Activated naive CD8-positive, alpha-beta T cell (primary cell): Measurements from ENCODE around the gene EPHA5.

Experiments
- H3K27ac Mint-ChIP-seq: one replicate; pipeline ENCODE4 v1.8.0; 2021; ENCODE audit warnings: mixed read lengths
- H3K27me3 Mint-ChIP-seq: one replicate; pipeline ENCODE4 v1.8.0; 2021; ENCODE audit warnings: mixed read lengths
- H3K36me3 Mint-ChIP-seq: one replicate; pipeline ENCODE4 v1.8.0; 2021; ENCODE audit warnings: mixed read lengths
- H3K4me1 Mint-ChIP-seq: one replicate; pipeline ENCODE4 v1.8.0; 2021; ENCODE audit warnings: low read depth, mixed read lengths
- H3K4me3 Mint-ChIP-seq: one replicate; pipeline ENCODE4 v1.8.0; 2021; ENCODE audit warnings: mild to moderate bottlenecking, mixed read lengths
- H3K9me3 Mint-ChIP-seq: one replicate; pipeline ENCODE4 v1.8.0; 2021; ENCODE audit warnings: low read depth, mixed read lengths

EPHA5 gene

DNA sequence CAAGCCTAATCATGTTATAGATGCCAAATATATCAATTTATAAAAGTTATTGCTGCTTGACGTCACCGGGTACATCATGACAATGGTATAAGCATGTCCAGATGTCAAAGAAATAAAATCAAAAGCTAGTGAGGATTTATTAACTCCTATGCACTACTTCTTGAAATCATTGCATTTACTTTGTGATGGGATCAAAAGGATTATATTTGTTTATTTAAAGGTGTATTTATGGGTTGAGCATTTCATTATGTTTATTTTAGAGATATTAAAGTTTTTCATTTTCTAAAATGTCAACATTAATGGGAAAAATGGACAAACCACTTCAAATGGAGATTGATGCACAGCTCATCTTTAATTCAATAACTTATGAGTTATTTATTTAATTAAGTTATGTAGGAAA is 277.8 kb downstream of the EPHA5 start:
- Mint-ChIP-seq H3K27me3 (no peaks in the 10 kb centered on the region), H3K4me3 (no peak overlapping the region), H3K27ac (no peak overlapping the region), H3K9me3 (peaks cover 14% of the 10 kb centered on the region), H3K4me1 (no peaks in the 10 kb centered on the region), H3K36me3 (no peaks in the 10 kb centered on the region)

GRCh38 chr4:65391814-65392213 is 278.5 kb downstream of the EPHA5 start:
- Mint-ChIP-seq H3K27me3 (no peaks in the 10 kb centered on the region), H3K9me3 (peaks cover 11% of the 10 kb centered on the region), H3K36me3 (no peaks in the 10 kb centered on the region), H3K27ac (no peak overlapping the region), H3K4me1 (no peaks in the 10 kb centered on the region), H3K4me3 (no peak overlapping the region)

DNA sequence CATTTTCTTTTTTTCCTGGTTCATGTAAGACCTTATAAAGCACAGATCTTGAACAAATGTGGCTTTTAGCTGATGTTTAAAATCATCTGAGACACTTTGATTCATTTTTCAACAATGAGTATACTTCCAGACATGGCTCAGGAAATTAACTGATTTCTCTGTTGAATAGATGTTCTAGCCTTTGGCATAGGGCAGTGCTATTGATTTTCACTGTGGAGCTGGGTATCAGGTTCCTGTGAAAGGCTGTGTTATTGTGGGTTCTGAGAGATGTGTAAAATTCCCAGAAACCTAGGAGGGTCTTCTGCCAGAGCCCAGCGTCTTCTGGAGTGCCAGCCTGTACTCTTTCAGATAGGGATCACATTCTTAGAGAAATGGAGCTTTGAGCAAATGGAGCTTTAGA is 278.9 kb downstream of the EPHA5 start:
- Mint-ChIP-seq H3K4me3 (no peak overlapping the region), H3K27me3 (no peaks in the 10 kb centered on the region), H3K9me3 (peaks cover 8% of the 10 kb centered on the region)

DNA sequence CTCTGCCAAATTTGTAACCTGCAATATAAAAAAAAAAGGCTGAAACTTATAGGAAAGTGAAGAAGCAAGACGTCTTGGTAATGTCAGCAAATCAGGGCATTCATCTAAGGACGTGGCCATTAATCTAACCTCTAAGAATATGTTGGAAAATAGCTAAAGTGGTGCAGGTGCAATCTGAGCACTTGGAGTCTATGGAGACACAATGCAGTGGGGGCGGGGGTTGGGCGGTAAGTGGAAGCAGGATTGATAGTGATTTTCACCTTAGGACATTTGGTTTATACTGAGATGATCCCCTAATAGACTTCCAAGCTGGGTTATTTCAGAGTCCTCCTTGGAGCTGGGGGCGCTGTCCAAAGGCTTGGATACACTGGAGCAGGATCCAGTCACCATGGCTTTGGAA is 283.4 kb downstream of the EPHA5 start:
- H3K36me3 Mint-ChIP-seq, result no peaks in the 10 kb centered on the region
- H3K27ac Mint-ChIP-seq, result no peak overlapping the region
- H3K9me3 Mint-ChIP-seq, result no peaks in the 10 kb centered on the region
- no peaks in the 10 kb centered on the region for H3K4me1 Mint-ChIP-seq
- no peak overlapping the region for H3K4me3 Mint-ChIP-seq
- H3K27me3 Mint-ChIP-seq, result no peaks in the 10 kb centered on the region

More for the DNA sequence above, 278.9 kb downstream of the EPHA5 start:
- Mint-ChIP-seq H3K36me3 (no peaks in the 10 kb centered on the region), H3K4me1 (no peaks in the 10 kb centered on the region), H3K27ac (no peak overlapping the region)

DNA sequence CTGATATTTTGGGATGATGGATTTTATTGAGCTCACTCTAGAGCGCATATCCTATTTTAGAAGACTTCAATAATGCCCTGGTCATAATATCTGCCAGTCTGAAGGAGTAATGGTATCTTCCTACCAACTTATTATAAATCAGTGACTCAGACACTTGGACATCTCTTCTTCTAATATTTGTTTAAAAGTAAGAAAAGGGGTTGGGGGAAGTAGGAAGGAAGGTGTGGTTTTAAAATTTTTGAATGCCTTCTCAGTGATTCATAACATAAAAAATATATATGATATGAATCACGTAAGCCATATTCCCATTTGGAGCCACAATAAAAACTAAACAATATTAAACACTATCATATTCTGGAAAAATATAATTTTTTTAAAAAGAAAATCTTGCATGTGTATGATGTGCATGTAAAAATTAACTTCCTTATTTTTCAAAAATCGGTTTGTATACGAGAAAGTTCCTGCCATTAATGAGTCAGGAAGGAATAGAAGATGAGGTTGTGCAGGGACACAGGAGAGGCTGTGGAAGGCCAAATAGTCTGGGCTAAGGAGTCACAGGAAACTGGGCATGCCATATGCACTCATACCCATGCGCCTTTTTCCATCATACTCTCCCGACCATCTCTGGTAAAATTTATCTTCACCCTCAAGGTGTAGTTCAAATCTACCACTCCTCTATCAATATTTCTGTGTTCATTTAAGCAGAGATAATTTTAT is 286.5 kb downstream of the EPHA5 start:
- Mint-ChIP-seq H3K4me1 (no peaks in the 10 kb centered on the region), H3K27ac (no peak overlapping the region), H3K36me3 (no peaks in the 10 kb centered on the region), H3K27me3 (no peaks in the 10 kb centered on the region), H3K9me3 (peaks cover 3% of the 10 kb centered on the region), H3K4me3 (no peak overlapping the region)

DNA sequence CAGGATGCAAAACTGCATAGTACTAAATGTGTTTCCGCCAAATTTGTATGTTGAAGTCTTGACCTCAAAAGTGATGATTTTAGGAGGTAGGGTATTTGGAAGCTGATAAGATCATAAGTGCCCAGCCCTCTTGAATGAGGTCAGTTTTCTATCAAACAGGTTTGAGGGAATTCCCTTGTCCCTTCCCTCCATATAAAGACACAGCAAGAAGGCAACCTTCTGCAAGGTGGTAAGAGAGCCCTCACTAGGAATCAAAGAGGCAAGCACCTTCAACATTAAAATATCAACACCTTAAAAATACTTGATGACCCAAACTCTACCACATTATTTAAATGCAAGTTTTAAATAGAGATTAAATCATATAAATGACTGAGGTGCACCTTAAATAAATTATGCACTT is 288.6 kb downstream of the EPHA5 start:
- H3K4me3 Mint-ChIP-seq, result no peak overlapping the region
- no peaks in the 10 kb centered on the region for H3K27me3 Mint-ChIP-seq
- peaks cover 8% of the 10 kb centered on the region for H3K9me3 Mint-ChIP-seq
- no peaks in the 10 kb centered on the region for H3K36me3 Mint-ChIP-seq
- no peaks in the 10 kb centered on the region for H3K4me1 Mint-ChIP-seq
- H3K27ac Mint-ChIP-seq, result no peak overlapping the region

DNA sequence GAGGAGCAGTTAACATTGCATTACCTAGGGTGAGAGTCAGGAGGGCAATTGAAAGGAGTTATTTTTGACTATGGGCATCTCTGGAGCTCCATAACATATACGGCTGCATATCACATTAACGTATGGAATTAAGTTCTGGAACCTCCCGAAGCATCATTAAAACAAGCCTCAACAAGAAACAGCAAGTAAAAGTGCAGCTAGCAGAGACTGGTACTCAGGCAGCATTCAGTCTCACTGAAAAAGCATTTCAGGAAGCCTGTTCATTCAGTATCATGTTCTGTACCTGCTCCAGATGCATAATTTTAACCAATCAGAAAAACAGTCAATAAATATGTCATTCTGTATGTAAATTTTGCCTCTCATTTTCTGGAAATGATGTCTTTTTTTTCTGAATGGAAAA is 299.6 kb downstream of the EPHA5 start:
- Mint-ChIP-seq H3K9me3 (peaks cover 13% of the 10 kb centered on the region), H3K36me3 (no peaks in the 10 kb centered on the region), H3K27me3 (no peaks in the 10 kb centered on the region), H3K27ac (no peak overlapping the region), H3K4me1 (no peaks in the 10 kb centered on the region), H3K4me3 (no peak overlapping the region)

- H3K4me3 Mint-ChIP-seq, result no peak overlapping the region
- no peaks in the 10 kb centered on the region for H3K36me3 Mint-ChIP-seq
- H3K27ac Mint-ChIP-seq, result no peak overlapping the region
- H3K27me3 Mint-ChIP-seq, result no peaks in the 10 kb centered on the region
- H3K9me3 Mint-ChIP-seq, result peaks cover 17% of the 10 kb centered on the region
- no peaks in the 10 kb centered on the region for H3K4me1 Mint-ChIP-seq
Observed at GRCh38 chr4:65367306-65367705, 303.0 kb downstream of the EPHA5 start.

GRCh38 chr4:65358914-65359313 is 311.4 kb downstream of the EPHA5 start:
- Mint-ChIP-seq H3K36me3 (no peaks in the 10 kb centered on the region), H3K4me3 (no peak overlapping the region), H3K4me1 (no peaks in the 10 kb centered on the region), H3K27ac (no peak overlapping the region), H3K9me3 (no peaks in the 10 kb centered on the region), H3K27me3 (no peaks in the 10 kb centered on the region)

GRCh38 chr4:65353098-65353497 is 317.2 kb downstream of the EPHA5 start:
- Mint-ChIP-seq H3K36me3 (no peaks in the 10 kb centered on the region), H3K9me3 (no peaks in the 10 kb centered on the region), H3K4me3 (no peak overlapping the region), H3K4me1 (no peaks in the 10 kb centered on the region), H3K27me3 (no peaks in the 10 kb centered on the region), H3K27ac (no peak overlapping the region)

DNA sequence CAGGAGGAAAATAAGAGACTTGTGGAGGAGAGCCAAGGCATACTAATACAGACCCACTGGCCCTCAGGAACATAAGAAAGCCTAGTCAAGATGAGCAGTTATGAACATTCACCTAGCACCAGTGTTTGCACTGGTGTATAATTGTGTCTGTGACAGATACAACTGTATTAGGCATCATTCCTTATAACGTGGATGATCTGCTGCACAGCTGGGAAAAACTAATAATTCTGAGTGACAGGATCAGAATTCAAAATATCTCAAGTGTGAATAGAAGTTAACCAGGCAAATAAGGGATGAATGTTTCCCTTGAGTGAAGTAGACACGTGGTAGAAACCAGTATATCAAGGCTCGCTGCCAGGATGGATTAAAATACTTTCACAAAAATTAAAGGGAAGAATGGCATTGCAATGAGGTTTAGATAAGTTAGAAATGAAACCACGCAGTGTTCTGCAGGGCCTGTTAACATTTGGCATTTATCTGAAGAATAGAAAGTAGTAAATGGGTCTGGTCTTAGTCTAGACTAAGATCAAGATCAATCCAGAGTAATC is 325.9 kb downstream of the EPHA5 start:
- H3K27ac Mint-ChIP-seq, result no peak overlapping the region
- H3K36me3 Mint-ChIP-seq, result no peaks in the 10 kb centered on the region
- H3K27me3 Mint-ChIP-seq, result no peaks in the 10 kb centered on the region
- no peaks in the 10 kb centered on the region for H3K4me1 Mint-ChIP-seq
- H3K4me3 Mint-ChIP-seq, result no peak overlapping the region
- peaks cover 4% of the 10 kb centered on the region for H3K9me3 Mint-ChIP-seq

GRCh38 chr4:65343342-65343741 is 326.9 kb downstream of the EPHA5 start:
- Mint-ChIP-seq H3K4me3 (no peak overlapping the region), H3K27me3 (no peaks in the 10 kb centered on the region), H3K4me1 (no peaks in the 10 kb centered on the region), H3K36me3 (no peaks in the 10 kb centered on the region), H3K27ac (no peak overlapping the region), H3K9me3 (peaks cover 4% of the 10 kb centered on the region)

GRCh38 chr4:65341557-65341956 is 328.7 kb downstream of the EPHA5 start:
- Mint-ChIP-seq H3K4me3 (no peak overlapping the region), H3K4me1 (no peaks in the 10 kb centered on the region), H3K36me3 (no peaks in the 10 kb centered on the region), H3K9me3 (peaks cover 4% of the 10 kb centered on the region), H3K27ac (no peak overlapping the region), H3K27me3 (no peaks in the 10 kb centered on the region)

- H3K36me3 Mint-ChIP-seq, result no peaks in the 10 kb centered on the region
- H3K9me3 Mint-ChIP-seq, result peaks cover 4% of the 10 kb centered on the region
- H3K4me3 Mint-ChIP-seq, result no peak overlapping the region
- H3K4me1 Mint-ChIP-seq, result no peaks in the 10 kb centered on the region
- H3K27ac Mint-ChIP-seq, result no peak overlapping the region
- no peaks in the 10 kb centered on the region for H3K27me3 Mint-ChIP-seq
Observed at GRCh38 chr4:65340382-65341109, 329.7 kb downstream of the EPHA5 start.

- Mint-ChIP-seq H3K27me3 (no peaks in the 10 kb centered on the region), H3K9me3 (peaks cover 5% of the 10 kb centered on the region), H3K4me1 (no peaks in the 10 kb centered on the region), H3K27ac (no peak overlapping the region), H3K4me3 (no peak overlapping the region), H3K36me3 (no peaks in the 10 kb centered on the region)
Observed at GRCh38 chr4:65337371-65337770, 332.9 kb downstream of the EPHA5 start.
